HPDE6-E6E7 (cell line): ENCODE data around the gene KLHL40.

Experiments
- DNase-seq: peaks from one replicate; pipeline ENCODE4 v3.0.0; 2011; ENCODE audit warnings: missing footprints; ENCODE audit errors: extremely low spot score

KLHL40 gene

GRCh38 chr3:42739401-42740158, 54.2 kb downstream of the KLHL40 start:
- DNase-seq = no peak

GRCh38 chr3:42741796-42742195, 56.5 kb downstream of the KLHL40 start:
- DNase-seq = no peak
